ENCODE measurements around the gene GAL3ST2.

GRCh38 chr2:241754042-241754441 lies 22.6 kb upstream of the GAL3ST2 start:
- TF ChIP-seq, protein P1, sequence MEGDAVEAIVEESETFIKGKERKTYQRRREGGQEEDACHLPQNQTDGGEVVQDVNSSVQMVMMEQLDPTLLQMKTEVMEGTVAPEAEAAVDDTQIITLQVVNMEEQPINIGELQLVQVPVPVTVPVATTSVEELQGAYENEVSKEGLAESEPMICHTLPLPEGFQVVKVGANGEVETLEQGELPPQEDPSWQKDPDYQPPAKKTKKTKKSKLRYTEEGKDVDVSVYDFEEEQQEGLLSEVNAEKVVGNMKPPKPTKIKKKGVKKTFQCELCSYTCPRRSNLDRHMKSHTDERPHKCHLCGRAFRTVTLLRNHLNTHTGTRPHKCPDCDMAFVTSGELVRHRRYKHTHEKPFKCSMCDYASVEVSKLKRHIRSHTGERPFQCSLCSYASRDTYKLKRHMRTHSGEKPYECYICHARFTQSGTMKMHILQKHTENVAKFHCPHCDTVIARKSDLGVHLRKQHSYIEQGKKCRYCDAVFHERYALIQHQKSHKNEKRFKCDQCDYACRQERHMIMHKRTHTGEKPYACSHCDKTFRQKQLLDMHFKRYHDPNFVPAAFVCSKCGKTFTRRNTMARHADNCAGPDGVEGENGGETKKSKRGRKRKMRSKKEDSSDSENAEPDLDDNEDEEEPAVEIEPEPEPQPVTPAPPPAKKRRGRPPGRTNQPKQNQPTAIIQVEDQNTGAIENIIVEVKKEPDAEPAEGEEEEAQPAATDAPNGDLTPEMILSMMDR (conservative IDR thresholded peaks at IDR 0.05; ENCODE audit: low read length), result no peak
- TF ChIP-seq EZH2phosphoT487 (IDR thresholded peaks at IDR 0.05; ENCODE audit: borderline replicate concordance, low read depth, low read length), result no peak
